WERI-Rb-1 (cell line): Measurements from ENCODE around the gene FCRLB.
"Not testable (repeated sequence)": the region's sequence is repeated elsewhere in the genome, so short reads cannot be mapped to it uniquely, and the experiment has no call there.

Experiments
- DNase-seq: peaks from one replicate; pipeline ENCODE4 v3.0.0-alpha.2; 2020
- H3K27ac ChIP-seq: fragments of 250-450 bp; sonication (Bioruptor Pico); 2 replicates; pipeline ENCODE4 v1.5.1; 2020; ENCODE audit warnings: mild to moderate bottlenecking, moderate library complexity
- H3K27me3 ChIP-seq: fragments of 250-450 bp; sonication (Bioruptor Pico); 2 replicates; pipeline ENCODE4 v1.5.1; 2021; ENCODE audit warnings: mild to moderate bottlenecking, low read depth, moderate library complexity; ENCODE audit not compliant: insufficient read depth, severe bottlenecking
- H3K36me3 ChIP-seq: fragments of 250-450 bp; sonication (Bioruptor Pico); 2 replicates; pipeline ENCODE4 v1.5.1; 2020; ENCODE audit warnings: mild to moderate bottlenecking, moderate library complexity
- H3K4me3 ChIP-seq: 2 replicates; pipeline ENCODE4 v1.5.1; 2011; ENCODE audit warnings: low read depth, mild to moderate bottlenecking, control low read depth, low read length
- H3K9me3 ChIP-seq: fragments of 250-450 bp; sonication (Bioruptor Pico); 2 replicates; pipeline ENCODE4 v1.5.1; 2021; ENCODE audit warnings: mild to moderate bottlenecking, moderate library complexity; ENCODE audit not compliant: severe bottlenecking
- CTCF ChIP-seq: IDR thresholded peaks from 2 replicates; pipeline ENCODE4 v1.5.1; 2011; ENCODE audit warnings: low read depth, mild to moderate bottlenecking, control low read depth, inconsistent platforms, low read length

The FCRLB gene

DNA sequence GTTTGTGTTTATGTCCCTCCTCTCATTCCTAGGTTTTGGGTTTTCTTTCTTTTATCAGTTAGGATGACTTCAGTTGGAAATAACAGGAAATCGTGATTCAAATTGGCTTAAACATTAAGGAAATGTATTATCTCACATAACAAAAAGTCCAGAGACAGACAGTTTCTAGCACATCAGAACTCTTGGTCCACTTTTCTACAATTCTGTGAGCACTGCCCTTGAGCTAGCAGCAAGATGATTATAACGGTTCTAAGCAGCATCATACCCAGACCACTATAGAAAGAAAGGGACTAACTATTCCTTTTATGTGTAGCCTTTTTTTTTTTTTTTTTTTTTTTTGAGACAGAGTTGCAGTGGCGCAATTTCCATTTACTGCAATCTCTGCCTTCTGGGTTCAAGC lies 39.5 kb upstream of the FCRLB start:
- Histone ChIP-seq H3K27me3 (peaks cover 99% of the 10 kb centered on the region), H3K9me3 (peaks cover 2% of the 10 kb centered on the region), H3K36me3 (no peaks in the 10 kb centered on the region), H3K27ac (no peak overlapping the region), H3K4me3 (no peak overlapping the region)
- no peak for DNase-seq
- TF ChIP-seq CTCF = no peak

DNA sequence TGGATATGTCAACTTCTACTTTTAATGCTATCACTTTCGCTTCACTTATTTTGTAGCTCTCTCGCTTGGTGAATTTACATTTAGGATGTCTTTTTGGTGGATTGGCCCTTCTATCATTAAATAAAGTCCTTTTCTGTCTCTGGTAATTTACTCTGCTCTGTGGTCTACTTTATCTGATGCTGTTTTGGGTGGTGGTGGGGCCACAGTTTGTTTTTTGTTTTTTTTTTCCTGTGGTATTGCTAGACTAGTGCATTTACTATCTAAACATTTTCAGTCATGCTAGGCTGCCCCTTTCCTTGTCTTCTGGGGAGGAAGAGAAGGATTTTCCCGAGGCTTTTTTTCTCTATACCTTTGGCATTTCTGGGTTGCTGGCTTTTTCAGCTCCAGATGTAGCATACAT lies 32.4 kb upstream of the FCRLB start:
- no peak for DNase-seq
- no peak for TF ChIP-seq CTCF
- no peak overlapping the region for H3K27ac ChIP-seq
- H3K27me3 ChIP-seq = peaks cover 96% of the 10 kb centered on the region
- no peak overlapping the region for H3K4me3 ChIP-seq
- no peaks in the 10 kb centered on the region for H3K36me3 ChIP-seq
- H3K9me3 ChIP-seq = peaks cover 8% of the 10 kb centered on the region

- peaks cover 90% of the 10 kb centered on the region for H3K27me3 ChIP-seq
- H3K27ac ChIP-seq = no peak overlapping the region
- no peaks in the 10 kb centered on the region for H3K36me3 ChIP-seq
- no peak overlapping the region for H3K4me3 ChIP-seq
- no peak for TF ChIP-seq CTCF
- DNase-seq = no peak
- H3K9me3 ChIP-seq = peaks cover 6% of the 10 kb centered on the region
These were observed 29.5 kb upstream of the FCRLB start for GRCh38 chr1:161691846-161692245.

GRCh38 chr1:161693020-161693712 lies 28.2 kb upstream of the FCRLB start:
- DNase-seq, H3K9me3 ChIP-seq, H3K27ac ChIP-seq, H3K4me3 ChIP-seq, H3K36me3 ChIP-seq: not testable (repeated sequence)
- H3K27me3 ChIP-seq = peaks cover 93% of the 10 kb centered on the region

- H3K9me3 ChIP-seq, H3K27ac ChIP-seq, DNase-seq, H3K4me3 ChIP-seq, H3K36me3 ChIP-seq: not testable (repeated sequence)
- peaks cover 87% of the 10 kb centered on the region for H3K27me3 ChIP-seq
These were observed 23.0 kb upstream of the FCRLB start for GRCh38 chr1:161698302-161698701.

DNA sequence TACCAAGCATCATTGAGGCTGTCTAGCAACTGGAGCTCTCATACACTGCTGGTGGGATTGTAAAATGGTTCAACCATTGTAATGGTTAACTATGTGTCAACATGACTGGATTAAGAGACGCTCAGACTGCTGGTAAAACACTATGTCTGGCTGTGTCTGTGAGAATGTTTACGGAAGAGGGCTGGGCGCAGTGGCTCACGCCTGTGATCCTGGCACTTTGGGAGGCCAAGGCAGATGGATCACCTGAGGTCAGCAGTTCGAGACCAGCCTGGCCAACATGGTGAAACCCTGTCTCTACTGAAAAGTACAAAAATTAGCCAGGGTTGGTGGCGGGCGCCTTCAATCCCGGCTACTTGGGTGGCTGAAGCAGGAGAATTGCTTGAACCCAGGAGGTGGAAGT lies 19.1 kb upstream of the FCRLB start:
- Histone ChIP-seq H3K9me3 (peaks cover 2% of the 10 kb centered on the region), H3K27ac (no peak overlapping the region), H3K36me3 (no peaks in the 10 kb centered on the region), H3K27me3 (peaks cover 92% of the 10 kb centered on the region), H3K4me3 (no peak overlapping the region)
- no peak for DNase-seq
- no peak for TF ChIP-seq CTCF

DNA sequence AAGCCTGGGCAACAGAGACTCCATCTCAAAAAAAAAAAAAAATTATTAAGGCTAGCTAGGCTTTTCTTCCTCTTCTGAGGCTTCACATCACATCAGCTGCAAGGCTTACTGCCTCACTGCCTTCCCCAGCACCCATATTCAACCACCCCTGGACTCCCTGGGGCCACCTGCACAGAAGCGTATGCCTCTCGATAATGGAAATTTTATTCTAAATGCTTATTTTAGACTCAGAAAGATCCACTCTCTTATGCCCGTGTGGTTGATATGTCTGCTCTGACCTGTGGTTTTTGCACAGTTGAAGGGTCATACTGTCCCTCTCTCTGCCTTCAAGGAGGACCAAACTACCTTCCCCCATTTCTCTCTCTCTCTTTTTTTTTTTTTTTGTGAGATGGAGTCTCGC lies 15.8 kb upstream of the FCRLB start:
- no peak for TF ChIP-seq CTCF
- peaks cover 2% of the 10 kb centered on the region for H3K9me3 ChIP-seq
- no peak overlapping the region for H3K4me3 ChIP-seq
- H3K27me3 ChIP-seq = peaks cover 94% of the 10 kb centered on the region
- H3K27ac ChIP-seq = no peak overlapping the region
- H3K36me3 ChIP-seq = no peaks in the 10 kb centered on the region
- DNase-seq = no peak
